Measurements from ENCODE around the gene CASP9.
"Not testable (repeated sequence)": the region's sequence is repeated elsewhere in the genome, so short reads cannot be mapped to it uniquely, and the experiment has no call there.

The CASP9 gene

GRCh38 chr1:15501208-15502032, 22.6 kb downstream of the CASP9 start:
- in situ Hi-C loops (cut with HindIII; ENCODE audit: low sequenced_read_pairs): no loop called here

GRCh38 chr1:15500184-15501178, 23.5 kb downstream of the CASP9 start:
- in situ Hi-C loops (cut with HindIII; ENCODE audit: low sequenced_read_pairs): no loop called here

DNA sequence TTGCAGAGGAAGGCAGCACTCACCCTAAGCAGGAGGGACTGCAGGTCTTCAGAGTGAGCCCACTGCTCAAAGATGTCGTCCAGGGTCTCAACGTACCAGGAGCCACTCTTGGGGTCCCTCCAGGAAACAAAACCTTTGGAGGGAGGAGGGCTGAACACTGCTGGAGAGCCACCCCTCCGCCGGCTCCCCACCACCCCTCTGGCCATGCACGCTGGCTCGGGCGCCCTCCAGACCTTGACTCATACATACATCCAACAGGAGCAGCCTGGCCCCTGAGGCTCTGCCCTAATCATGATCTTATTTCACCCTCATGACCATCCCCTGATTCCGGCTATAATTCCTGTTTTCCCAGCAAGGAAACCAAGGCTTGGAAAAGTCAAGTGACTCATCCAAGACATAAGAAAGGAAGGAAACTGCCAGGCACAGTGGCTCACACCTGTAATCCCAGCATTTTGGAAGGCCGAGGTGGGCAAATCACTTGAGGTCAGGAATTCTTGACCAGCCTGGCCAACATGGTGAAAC, 30.1 kb downstream of the CASP9 start:
- in situ Hi-C loops (cut with HindIII; ENCODE audit: low sequenced_read_pairs): no loop called here

GRCh38 chr1:15492596-15492995, 31.4 kb downstream of the CASP9 start:
- in situ Hi-C loops (cut with HindIII; ENCODE audit: low sequenced_read_pairs): no loop called here

DNA sequence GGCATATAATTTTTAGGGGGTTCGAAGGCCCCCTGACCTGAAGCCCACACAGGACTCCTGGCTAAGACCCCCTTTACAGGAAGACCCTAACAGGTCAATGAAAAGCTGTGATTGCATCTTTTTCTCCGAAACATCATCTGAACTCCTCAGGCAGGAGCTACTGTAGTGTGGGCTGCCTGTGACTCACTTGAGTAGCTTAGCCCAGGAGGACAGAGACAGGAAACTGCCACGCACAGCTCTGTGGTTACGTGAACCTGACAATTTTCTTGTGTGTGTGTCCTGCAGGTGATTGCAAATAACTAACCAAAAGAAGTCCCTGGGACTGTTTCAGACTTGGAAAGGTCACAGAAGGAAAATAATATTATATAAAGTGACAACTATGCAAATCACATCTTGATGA, 33.0 kb downstream of the CASP9 start:
- in situ Hi-C loops (cut with HindIII; ENCODE audit: low sequenced_read_pairs): not testable (repeated sequence)

- in situ Hi-C loops (cut with HindIII; ENCODE audit: low sequenced_read_pairs): no loop called here
These were observed 34.8 kb downstream of the CASP9 start for GRCh38 chr1:15489052-15489736.

- in situ Hi-C loops (cut with HindIII; ENCODE audit: low sequenced_read_pairs): no loop called here
These were observed 35.6 kb downstream of the CASP9 start for GRCh38 chr1:15488371-15488770.

DNA sequence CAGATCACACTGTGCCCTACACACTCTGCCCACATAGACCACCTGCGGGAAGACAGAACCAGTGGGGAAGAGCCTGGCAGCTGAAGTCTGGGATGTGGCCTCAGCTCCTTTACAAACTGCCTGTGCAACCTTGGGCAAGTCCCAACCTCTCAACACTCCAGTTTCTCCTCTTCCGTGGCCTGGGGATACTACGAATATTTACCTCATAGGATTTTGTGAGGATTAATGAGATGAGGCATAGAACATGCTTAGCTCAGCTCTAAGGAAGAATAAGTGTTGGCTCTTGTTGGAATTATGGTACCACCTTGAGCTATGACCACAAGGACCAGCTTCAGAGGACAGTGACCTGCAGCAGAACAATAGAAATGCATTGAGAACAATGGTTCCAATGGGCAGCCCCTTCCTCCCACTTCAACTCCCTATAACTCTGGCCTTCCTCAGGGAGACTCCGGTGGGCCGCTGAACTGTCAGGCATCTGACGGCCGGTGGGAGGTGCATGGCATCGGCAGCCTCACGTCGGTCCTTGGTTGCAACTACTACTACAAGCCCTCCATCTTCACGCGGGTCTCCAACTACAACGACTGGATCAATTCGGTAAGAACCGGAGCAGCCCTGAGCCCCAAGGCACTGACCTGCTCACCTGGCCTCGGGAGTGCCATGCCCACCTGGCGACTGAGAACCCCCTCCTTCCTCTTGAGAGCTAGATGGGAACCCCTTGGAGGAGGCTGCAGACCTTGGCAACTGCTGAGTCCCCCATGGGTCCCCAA, 37.0 kb downstream of the CASP9 start:
- in situ Hi-C loops (cut with HindIII; ENCODE audit: low sequenced_read_pairs): not testable (repeated sequence)

GRCh38 chr1:15485636-15486035, 38.4 kb downstream of the CASP9 start:
- in situ Hi-C loops (cut with HindIII; ENCODE audit: low sequenced_read_pairs): no loop called here

- in situ Hi-C loops (cut with HindIII; ENCODE audit: low sequenced_read_pairs): loop anchor here (5.0 kb wide), 1 partner anchor 42 kb away; no protein-coding TSS in a partner anchor
These were observed 39.6 kb downstream of the CASP9 start for GRCh38 chr1:15484443-15484842.

DNA sequence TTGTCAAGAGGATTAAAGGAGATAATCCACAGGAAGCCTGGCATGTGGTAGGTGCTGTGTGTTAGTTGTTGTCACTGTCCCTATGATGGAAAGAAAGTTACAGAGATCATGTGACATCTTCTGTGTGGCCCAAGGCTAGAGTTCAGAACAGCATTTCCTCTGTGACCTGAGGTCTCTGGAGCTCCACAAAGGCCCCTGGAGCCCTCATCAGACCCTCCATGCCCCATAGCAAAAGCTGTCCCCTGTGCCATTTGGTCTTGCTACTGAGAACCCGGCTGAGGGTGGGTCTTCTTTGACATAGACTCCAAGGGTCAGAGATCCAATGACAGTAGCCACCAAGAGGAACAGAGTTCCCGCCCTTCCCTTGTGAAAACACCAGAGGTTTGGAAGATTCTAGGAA, 40.0 kb downstream of the CASP9 start:
- in situ Hi-C loops (cut with HindIII; ENCODE audit: low sequenced_read_pairs): loop anchor here (5.0 kb wide), 1 partner anchor 42 kb away; no protein-coding TSS in a partner anchor

GRCh38 chr1:15482983-15483543, 41.0 kb downstream of the CASP9 start:
- in situ Hi-C loops (cut with HindIII; ENCODE audit: low sequenced_read_pairs): loop anchor here (5.0 kb wide), 1 partner anchor 41 kb away; no protein-coding TSS in a partner anchor

DNA sequence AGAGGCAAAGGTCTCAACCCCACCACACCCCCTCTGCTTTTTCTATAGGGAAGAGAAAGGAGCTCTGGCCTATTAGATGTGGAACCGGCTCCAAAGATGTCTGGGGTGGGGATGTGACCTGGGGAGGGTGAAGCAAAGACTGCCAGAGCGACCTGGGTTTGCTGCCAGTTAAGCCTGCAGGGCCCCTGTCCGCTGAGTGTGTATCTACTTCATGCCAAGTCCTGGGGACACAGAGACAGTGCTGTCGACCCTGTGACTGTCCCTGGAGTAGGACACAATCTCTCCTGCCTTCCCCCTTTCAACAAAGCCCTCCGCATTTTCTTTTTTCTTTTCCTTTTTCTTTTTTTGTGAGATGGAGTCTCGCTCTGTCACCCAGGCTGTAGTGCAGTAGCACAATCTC, 41.6 kb downstream of the CASP9 start:
- in situ Hi-C loops (cut with HindIII; ENCODE audit: low sequenced_read_pairs): loop anchor here (5.0 kb wide), 1 partner anchor 40 kb away; no protein-coding TSS in a partner anchor

- in situ Hi-C loops (cut with HindIII; ENCODE audit: low sequenced_read_pairs): loop anchor here (5.0 kb wide), 1 partner anchor 38 kb away; no protein-coding TSS in a partner anchor
These were observed 44.2 kb downstream of the CASP9 start for GRCh38 chr1:15479654-15480347.

- in situ Hi-C loops (cut with HindIII; ENCODE audit: low sequenced_read_pairs): no loop called here
These were observed 46.3 kb downstream of the CASP9 start for GRCh38 chr1:15477646-15478212.

DNA sequence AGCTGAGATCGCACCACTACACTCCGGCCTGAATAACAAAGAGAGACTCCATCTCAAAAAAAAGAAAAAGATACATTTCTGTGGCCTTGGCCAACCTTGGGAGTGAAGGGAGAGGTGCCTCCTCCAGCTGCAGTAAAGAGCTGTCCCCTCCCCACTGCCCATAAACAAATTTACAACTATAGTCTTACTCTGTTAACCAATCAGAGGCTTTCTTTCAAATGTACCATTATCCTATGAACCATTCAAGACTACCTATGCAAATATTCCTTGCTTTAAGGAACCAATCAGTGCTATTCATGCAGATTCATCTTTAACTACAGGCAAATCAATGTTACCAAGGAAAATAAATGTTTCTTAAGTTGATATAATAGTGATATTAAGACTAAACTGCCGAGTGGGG, 47.1 kb downstream of the CASP9 start:
- in situ Hi-C loops (cut with HindIII; ENCODE audit: low sequenced_read_pairs): no loop called here

GRCh38 chr1:15475752-15476314, 48.2 kb downstream of the CASP9 start, which contains the start of gene CELA2B:
Gene CELA2B, plus strand, starts transcription at chr1:15476104. Its CDS starts 22 bp downstream, at chr1:15476126.
- in situ Hi-C loops (cut with HindIII; ENCODE audit: low sequenced_read_pairs): no loop called here

DNA sequence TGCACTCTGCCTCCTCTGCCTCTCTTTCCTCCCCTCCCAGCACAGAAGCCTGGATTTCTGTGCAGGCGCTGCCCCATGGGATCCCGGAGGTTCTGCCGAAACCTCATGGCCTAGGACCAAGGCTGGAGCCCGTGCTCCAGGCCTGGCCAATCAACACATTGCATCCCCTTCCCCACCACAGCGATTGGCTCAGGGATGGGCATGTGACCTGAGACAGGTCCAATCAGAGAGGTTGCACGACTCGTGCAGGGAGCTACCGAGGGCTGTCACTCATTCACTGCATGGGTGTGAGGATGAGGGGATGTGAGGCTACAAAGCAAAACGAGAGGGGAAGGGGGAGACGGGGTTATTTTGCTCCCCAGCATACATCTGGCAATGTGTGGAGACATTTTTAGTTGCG, 51.4 kb downstream of the CASP9 start:
- in situ Hi-C loops (cut with HindIII; ENCODE audit: low sequenced_read_pairs): no loop called here

All from endothelial cell of hepatic sinusoid (primary cell).